T1000 (cell line): ENCODE data around the gene MAP4K2.

Source experiments
- DNase-seq: peaks from one replicate; lab custom pipeline; 2025; ENCODE audit warnings: mixed read lengths; lab: John Stamatoyannopoulos, UW

The MAP4K2 gene

DNA sequence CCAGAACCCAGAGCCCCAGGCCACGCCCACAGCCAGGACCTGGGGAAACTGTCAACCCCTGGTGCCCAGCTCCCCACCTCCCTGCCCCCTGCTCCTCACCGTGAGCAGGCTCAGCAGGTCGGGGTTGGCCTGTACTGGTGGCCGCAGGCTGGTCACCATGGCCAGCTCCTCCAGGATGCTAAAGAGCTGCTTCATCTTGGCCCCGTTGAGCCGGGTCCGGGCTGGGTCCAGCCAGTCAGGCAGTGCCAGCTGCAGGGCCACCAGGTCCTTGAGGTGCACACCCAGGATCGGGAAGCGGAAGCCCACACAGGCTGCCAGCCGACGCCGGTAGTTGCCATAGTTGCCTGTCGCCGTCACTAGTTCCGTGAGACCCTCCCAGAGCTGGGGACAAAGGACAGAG lies 66.4 kb downstream of the MAP4K2 start:
- DNase-seq, result no peak

DNA sequence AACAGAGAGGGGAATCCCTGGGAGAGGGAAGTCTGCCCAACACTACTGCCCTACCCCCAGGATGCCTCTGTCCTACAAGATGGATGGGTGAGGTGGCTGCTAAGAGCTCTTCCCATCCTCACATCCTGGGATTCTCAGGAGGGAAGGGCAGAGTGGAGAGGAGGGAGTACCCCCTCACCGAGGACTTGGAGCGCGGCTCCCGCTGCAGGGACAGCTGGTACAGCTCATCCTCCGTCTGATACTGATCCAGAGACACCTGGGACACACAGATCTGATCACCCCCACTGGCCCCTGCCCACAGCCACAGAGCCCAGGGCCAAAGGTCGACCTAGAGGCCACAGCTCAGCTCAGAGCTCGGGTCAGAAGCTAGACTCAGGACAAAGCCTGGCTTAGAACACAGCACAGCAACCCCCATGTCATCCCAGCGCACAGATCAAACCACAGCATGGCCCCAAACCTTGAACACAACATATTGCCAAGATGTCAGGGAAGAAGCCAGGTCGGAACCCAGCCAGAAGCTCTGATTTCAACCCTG lies 67.2 kb downstream of the MAP4K2 start:
- no peak for DNase-seq
